ENCODE measurements around the gene MAN2A2. TPM values are rescaled to one million over a fixed set of nuclear protein-coding genes. Genes with fewer than 3 reads are reported as not detected.

Gene MAN2A2
- total RNA-seq, 1 experiment from 2014 or later = 31.0 TPM

GRCh38 chr15:90878660-90879059 lies 24.4 kb upstream of the MAN2A2 start:
- no peak for ATAC-seq
- DNase-seq (ENCODE audit: low spot score) = no peak
- ChIA-PET CTCF (no interaction called here), POLR2A (no interaction called here)
- TF ChIP-seq ATF1 (CRISPR knock-in tag; IDR thresholded peaks at IDR 0.05) (no peak), NFE2L1 (CRISPR knock-in tag; IDR thresholded peaks at IDR 0.05) (no peak), FOXP1 (CRISPR knock-in tag; IDR thresholded peaks at IDR 0.05; ENCODE audit: borderline replicate concordance) (no peak), E2F1 (CRISPR knock-in tag; IDR thresholded peaks at IDR 0.05) (no peak), CREB1 (CRISPR knock-in tag; IDR thresholded peaks at IDR 0.05) (no peak), ZNF263 (CRISPR knock-in tag; IDR thresholded peaks at IDR 0.05; ENCODE audit: low read depth) (no peak), JAZF1 (CRISPR knock-in tag; IDR thresholded peaks at IDR 0.05) (no peak), IRF2 (CRISPR knock-in tag; IDR thresholded peaks at IDR 0.05; ENCODE audit: borderline replicate concordance, low read depth) (no peak), GRHL2 (CRISPR knock-in tag; IDR thresholded peaks at IDR 0.05; ENCODE audit: insufficient replicate concordance, severe bottlenecking) (no peak), TCF7 (CRISPR knock-in tag; IDR thresholded peaks at IDR 0.05; ENCODE audit: low read depth) (no peak), ZNF281 (CRISPR knock-in tag; IDR thresholded peaks at IDR 0.05) (no peak), CDX4 (CRISPR knock-in tag; IDR thresholded peaks at IDR 0.05; ENCODE audit: borderline replicate concordance) (no peak), ZNF396 (CRISPR knock-in tag; IDR thresholded peaks at IDR 0.05; ENCODE audit: borderline replicate concordance) (no peak), TP53 (CRISPR knock-in tag; IDR thresholded peaks at IDR 0.05) (no peak)
- TF ChIP-seq, protein P1, sequence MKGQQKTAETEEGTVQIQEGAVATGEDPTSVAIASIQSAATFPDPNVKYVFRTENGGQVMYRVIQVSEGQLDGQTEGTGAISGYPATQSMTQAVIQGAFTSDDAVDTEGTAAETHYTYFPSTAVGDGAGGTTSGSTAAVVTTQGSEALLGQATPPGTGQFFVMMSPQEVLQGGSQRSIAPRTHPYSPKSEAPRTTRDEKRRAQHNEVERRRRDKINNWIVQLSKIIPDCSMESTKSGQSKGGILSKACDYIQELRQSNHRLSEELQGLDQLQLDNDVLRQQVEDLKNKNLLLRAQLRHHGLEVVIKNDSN (CRISPR knock-in tag; IDR thresholded peaks at IDR 0.05) = no peak
- TF ChIP-seq, protein P2, sequence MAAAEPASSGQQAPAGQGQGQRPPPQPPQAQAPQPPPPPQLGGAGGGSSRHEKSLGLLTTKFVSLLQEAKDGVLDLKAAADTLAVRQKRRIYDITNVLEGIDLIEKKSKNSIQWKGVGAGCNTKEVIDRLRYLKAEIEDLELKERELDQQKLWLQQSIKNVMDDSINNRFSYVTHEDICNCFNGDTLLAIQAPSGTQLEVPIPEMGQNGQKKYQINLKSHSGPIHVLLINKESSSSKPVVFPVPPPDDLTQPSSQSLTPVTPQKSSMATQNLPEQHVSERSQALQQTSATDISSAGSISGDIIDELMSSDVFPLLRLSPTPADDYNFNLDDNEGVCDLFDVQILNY (CRISPR knock-in tag; IDR thresholded peaks at IDR 0.05) = no peak
- TF ChIP-seq, protein P3, sequence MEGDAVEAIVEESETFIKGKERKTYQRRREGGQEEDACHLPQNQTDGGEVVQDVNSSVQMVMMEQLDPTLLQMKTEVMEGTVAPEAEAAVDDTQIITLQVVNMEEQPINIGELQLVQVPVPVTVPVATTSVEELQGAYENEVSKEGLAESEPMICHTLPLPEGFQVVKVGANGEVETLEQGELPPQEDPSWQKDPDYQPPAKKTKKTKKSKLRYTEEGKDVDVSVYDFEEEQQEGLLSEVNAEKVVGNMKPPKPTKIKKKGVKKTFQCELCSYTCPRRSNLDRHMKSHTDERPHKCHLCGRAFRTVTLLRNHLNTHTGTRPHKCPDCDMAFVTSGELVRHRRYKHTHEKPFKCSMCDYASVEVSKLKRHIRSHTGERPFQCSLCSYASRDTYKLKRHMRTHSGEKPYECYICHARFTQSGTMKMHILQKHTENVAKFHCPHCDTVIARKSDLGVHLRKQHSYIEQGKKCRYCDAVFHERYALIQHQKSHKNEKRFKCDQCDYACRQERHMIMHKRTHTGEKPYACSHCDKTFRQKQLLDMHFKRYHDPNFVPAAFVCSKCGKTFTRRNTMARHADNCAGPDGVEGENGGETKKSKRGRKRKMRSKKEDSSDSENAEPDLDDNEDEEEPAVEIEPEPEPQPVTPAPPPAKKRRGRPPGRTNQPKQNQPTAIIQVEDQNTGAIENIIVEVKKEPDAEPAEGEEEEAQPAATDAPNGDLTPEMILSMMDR (IDR thresholded peaks at IDR 0.05) = no peak
- TF ChIP-seq, protein P4, sequence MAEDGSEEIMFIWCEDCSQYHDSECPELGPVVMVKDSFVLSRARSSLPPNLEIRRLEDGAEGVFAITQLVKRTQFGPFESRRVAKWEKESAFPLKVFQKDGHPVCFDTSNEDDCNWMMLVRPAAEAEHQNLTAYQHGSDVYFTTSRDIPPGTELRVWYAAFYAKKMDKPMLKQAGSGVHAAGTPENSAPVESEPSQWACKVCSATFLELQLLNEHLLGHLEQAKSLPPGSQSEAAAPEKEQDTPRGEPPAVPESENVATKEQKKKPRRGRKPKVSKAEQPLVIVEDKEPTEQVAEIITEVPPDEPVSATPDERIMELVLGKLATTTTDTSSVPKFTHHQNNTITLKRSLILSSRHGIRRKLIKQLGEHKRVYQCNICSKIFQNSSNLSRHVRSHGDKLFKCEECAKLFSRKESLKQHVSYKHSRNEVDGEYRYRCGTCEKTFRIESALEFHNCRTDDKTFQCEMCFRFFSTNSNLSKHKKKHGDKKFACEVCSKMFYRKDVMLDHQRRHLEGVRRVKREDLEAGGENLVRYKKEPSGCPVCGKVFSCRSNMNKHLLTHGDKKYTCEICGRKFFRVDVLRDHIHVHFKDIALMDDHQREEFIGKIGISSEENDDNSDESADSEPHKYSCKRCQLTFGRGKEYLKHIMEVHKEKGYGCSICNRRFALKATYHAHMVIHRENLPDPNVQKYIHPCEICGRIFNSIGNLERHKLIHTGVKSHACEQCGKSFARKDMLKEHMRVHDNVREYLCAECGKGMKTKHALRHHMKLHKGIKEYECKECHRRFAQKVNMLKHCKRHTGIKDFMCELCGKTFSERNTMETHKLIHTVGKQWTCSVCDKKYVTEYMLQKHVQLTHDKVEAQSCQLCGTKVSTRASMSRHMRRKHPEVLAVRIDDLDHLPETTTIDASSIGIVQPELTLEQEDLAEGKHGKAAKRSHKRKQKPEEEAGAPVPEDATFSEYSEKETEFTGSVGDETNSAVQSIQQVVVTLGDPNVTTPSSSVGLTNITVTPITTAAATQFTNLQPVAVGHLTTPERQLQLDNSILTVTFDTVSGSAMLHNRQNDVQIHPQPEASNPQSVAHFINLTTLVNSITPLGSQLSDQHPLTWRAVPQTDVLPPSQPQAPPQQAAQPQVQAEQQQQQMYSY (CRISPR knock-in tag; IDR thresholded peaks at IDR 0.05) = no peak
- TF ChIP-seq, protein P5, sequence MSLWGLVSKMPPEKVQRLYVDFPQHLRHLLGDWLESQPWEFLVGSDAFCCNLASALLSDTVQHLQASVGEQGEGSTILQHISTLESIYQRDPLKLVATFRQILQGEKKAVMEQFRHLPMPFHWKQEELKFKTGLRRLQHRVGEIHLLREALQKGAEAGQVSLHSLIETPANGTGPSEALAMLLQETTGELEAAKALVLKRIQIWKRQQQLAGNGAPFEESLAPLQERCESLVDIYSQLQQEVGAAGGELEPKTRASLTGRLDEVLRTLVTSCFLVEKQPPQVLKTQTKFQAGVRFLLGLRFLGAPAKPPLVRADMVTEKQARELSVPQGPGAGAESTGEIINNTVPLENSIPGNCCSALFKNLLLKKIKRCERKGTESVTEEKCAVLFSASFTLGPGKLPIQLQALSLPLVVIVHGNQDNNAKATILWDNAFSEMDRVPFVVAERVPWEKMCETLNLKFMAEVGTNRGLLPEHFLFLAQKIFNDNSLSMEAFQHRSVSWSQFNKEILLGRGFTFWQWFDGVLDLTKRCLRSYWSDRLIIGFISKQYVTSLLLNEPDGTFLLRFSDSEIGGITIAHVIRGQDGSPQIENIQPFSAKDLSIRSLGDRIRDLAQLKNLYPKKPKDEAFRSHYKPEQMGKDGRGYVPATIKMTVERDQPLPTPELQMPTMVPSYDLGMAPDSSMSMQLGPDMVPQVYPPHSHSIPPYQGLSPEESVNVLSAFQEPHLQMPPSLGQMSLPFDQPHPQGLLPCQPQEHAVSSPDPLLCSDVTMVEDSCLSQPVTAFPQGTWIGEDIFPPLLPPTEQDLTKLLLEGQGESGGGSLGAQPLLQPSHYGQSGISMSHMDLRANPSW (CRISPR knock-in tag; conservative IDR thresholded peaks at IDR 0.05; ENCODE audit: low read depth) = no peak
- no peaks in the 10 kb centered on the region for H3K9me3 Mint-ChIP-seq
- H3K27me3 Mint-ChIP-seq (ENCODE audit: low read depth) = no peaks in the 10 kb centered on the region
- H3K4me3 Mint-ChIP-seq = no peak overlapping the region
- peaks cover 16% of the 10 kb centered on the region for H3K4me1 Mint-ChIP-seq
- H3K36me3 Mint-ChIP-seq = peaks cover 32% of the 10 kb centered on the region; the same call in 1 of the 2 replicates
- H3K27ac Mint-ChIP-seq = no peak overlapping the region

Data from WTC11 (cell line).